Measurements from ENCODE around the gene UBC. TPM values are rescaled to one million over a fixed set of nuclear protein-coding genes. Genes with fewer than 3 reads are reported as not detected.

Gene UBC
- total and polyA plus RNA-seq, 9 of the 15 experiments (the other 6 are each of a cell fraction or from before 2014, with no cell fraction given) = 533 to 1,153 (median 813) TPM

GRCh38 chr12:124939421-124940142 is 25.1 kb upstream of the UBC start:
- no TSS peak for BruUV-seq (replicated peaks)
- peak; percentile 81 for ATAC-seq
- peak overlapping the region; percentile 71 for H2AFZ ChIP-seq (ENCODE audit: low read depth, low read length)
- POLR2A ChIA-PET = interaction anchor here (0.7 to 4.0 kb wide), 10 partner anchors 9 to 671 kb away, joined by 3 to 127 read pairs (median 6); partner anchors contain the start of gene UBC
- H3K4me3 ChIP-seq = peak overlapping the region; percentile 54
- CTCF ChIA-PET (ENCODE audit: low intra/inter-chr PET ratio) = interaction anchor here (1.0 to 4.4 kb wide), 3 partner anchors 25 to 173 kb away, joined by 3 to 46 read pairs (median 4); partner anchors contain the start of gene UBC
- peak overlapping the region; percentile 95 for H3K4me2 ChIP-seq (ENCODE audit: insufficient read depth, low read length)
- no peaks in the 10 kb centered on the region for H3K9me3 ChIP-seq (replicated peaks; ENCODE audit: control insufficient read depth, insufficient read depth, low read depth, low read length)
- peaks cover 9 to 12% of the 10 kb centered on the region in 2 experiments; a peak in 3 of 5 replicates for H3K4me1 ChIP-seq (replicated peaks in 1 of 2; ENCODE audit: control insufficient read depth in 2 of 2, insufficient read depth in 2 of 2, low read length in 2 of 2)
- FAIRE-seq = peak; percentile 89
- H3K9ac ChIP-seq (ENCODE audit: insufficient read depth in 1 of 2, low read depth in 2 of 2, low read length in 2 of 2) = peak overlapping the region; percentile 77 to 90
- WGBS (ENCODE audit: insufficient coverage, low coverage, missing lambda C conversion rate) = 0% methylated on average over 35 of the region's 35 CpGs
- H4K20me1 ChIP-seq (replicated peaks; ENCODE audit: control insufficient read depth, insufficient read depth, low read length) = 0 out of 2 replicates have a peak, but pooled peaks cover 3% of the 10 kb centered on the region
- H3K27me3 ChIP-seq (ENCODE audit: control insufficient read depth in 2 of 2, insufficient read depth in 2 of 2, low read length in 2 of 2) = no peaks in the 10 kb centered on the region
- peak overlapping the region; percentile 87 for H3K27ac ChIP-seq (ENCODE audit: extremely low read depth, low read depth, low read length)
- H3K79me2 ChIP-seq (ENCODE audit: control insufficient read depth, insufficient read depth, low read length) = no peaks in the 10 kb centered on the region
- no peaks in the 10 kb centered on the region for H3K9me1 ChIP-seq (ENCODE audit: control insufficient read depth, insufficient read depth, low read length)
- intact Hi-C loops (cut with micrococcal nuclease) (loop anchor here (1.0 to 2.0 kb wide), 5 partner anchors 12 to 72 kb away; partner anchors contain the start of gene UBC), in situ Hi-C loops (cut with MboI) (no loop called here)
- peak; percentile 75 to 96 (median 78) for DNase-seq (ENCODE audit: extremely low read depth in 1 of 4, low spot score in 3 of 4)
- peaks cover 4% of the 10 kb centered on the region; the same call in 1 of the 3 replicates for H3K36me3 ChIP-seq (ENCODE audit: control insufficient read depth, insufficient read depth, low read length)
- peak; percentile 52; the same call in 1 of the 2 replicates for TF ChIP-seq ZNF143 (CRISPR knock-in tag; IDR thresholded peaks at IDR 0.05)
- no peak for TF ChIP-seq HCFC1 (IDR thresholded peaks at IDR 0.05; ENCODE audit: low read depth, low read length)
- TF ChIP-seq ZNF134 (CRISPR knock-in tag; conservative IDR thresholded peaks at IDR 0.05) = peak; percentile 37; the same call in 1 of the 2 replicates
- TF ChIP-seq ZNF124 (CRISPR knock-in tag; IDR thresholded peaks at IDR 0.05) = no peak
- no peak for TF ChIP-seq ZNF79 (CRISPR knock-in tag; IDR thresholded peaks at IDR 0.05; ENCODE audit: low read depth)
- TF ChIP-seq SMAD1 (IDR thresholded peaks at IDR 0.05; ENCODE audit: low read depth, low read length, partially characterized antibody) = no peak
- no peak for TF ChIP-seq ZNF347 (CRISPR knock-in tag; IDR thresholded peaks at IDR 0.05; ENCODE audit: low read depth)
- TF ChIP-seq SIN3B (IDR thresholded peaks at IDR 0.05; ENCODE audit: low read depth) = no peak; the same call in 1 of the 2 replicates
- peak; percentile 79 for TF ChIP-seq MITF (IDR thresholded peaks at IDR 0.05)
- no peak; the same call in 1 of the 2 replicates for TF ChIP-seq ARID2 (IDR thresholded peaks at IDR 0.05)
- no peak; the same call in 1 of the 2 replicates for TF ChIP-seq NFXL1 (CRISPR knock-in tag; IDR thresholded peaks at IDR 0.05)
- 0 out of 2 replicates have a peak, but pooled peaks have one; percentile 29 for TF ChIP-seq DIDO1 (tag; IDR thresholded peaks at IDR 0.05; ENCODE audit: low read depth)
- no peak for TF ChIP-seq YBX1 (IDR thresholded peaks at IDR 0.05)
- TF ChIP-seq POLR2AphosphoS5 (IDR thresholded peaks at IDR 0.05; ENCODE audit: control insufficient read depth, insufficient read depth, low read depth, low read length) = peak; percentile 45; the same call in 1 of the 2 replicates
- no peak; the same call in 1 of the 2 replicates for TF ChIP-seq NCOA6 (IDR thresholded peaks at IDR 0.05)
- no peak for TF ChIP-seq ZBTB12 (CRISPR knock-in tag; IDR thresholded peaks at IDR 0.05)
- TF ChIP-seq MBD2 (IDR thresholded peaks at IDR 0.05; ENCODE audit: borderline replicate concordance, low read depth) = no peak

Measured in K562 (cell line).